ENCODE data around the gene ITPK1.

ITPK1 gene

DNA sequence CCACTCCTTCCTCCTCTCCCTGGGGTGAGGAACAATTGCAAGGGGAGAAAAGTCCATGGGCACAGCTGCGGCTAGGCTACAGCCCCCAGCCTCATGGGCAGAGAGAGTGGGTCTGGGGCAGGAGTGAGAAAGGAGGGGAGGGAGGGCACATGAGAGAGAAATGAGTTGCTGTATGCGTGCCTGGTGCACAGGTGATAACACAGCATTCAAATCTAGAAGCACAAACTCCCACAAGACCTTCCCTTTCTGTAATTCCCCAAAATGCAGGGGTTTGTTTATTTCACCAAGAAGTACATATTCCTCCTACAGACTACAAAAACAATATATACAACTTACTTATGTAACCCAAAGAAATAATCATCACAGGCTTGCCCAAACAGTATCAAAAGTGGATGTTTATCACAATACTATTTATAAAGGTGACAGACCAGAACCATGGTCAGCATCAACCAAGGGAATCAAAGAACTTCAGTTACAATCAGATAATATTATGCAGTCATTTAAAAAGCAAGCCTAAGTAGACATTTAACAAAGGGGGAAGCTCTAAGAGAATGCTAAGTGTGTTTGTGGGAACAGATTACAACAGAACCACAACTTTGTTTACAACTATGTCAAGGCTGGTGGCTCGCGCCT lies 54.2 kb downstream of the ITPK1 start:
- no peak for DNase-seq (ENCODE audit: low read depth, low spot score)

DNA sequence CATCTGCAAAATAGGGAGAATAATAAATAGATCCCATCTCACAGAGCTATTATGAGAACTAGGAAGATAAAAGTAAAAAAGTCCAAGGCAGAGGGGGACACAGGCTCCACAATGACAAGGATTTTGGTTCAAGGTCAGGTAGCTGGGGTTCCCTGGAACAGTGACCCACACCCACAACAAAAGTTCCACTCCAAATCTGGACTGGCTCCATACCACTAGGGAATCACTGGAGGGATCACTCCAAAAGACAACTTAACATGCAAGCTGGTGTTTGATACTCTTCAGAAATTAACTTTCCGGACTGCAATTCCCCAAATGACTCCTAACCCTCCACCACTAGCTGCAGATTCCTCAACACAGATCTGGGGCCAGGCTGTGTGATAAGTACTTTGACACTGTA lies 54.9 kb downstream of the ITPK1 start:
- DNase-seq (ENCODE audit: low read depth, low spot score): no peak

DNA sequence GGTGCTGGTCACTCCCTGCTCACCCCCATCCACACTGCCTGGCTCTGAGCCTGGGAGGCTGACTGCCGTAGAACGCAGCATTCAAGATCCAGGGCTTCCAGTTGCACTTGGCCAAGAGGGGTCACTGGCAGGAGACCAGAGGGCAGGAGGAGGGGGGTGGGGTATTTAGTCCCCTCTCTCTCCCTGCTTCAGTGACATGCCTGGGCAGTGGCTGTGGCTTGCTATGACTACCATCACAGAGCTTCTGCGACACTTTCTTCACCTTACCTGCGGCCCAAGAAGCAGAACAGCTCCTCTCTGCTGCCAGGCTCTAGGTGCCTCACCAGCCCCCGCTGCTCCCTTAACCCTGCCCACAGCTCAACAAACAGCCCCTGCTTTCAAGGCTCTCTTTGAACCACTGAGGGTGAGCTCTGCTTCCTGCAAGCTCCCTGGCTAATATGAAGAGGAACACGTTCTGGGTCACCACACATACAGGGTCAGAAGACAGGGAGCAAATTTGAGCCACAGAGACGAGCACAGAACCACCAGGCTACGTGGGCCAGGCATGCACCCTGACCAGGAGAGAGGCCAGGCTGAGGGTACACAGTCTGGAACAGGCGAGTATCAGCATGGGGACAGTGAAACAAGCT lies 55.7 kb downstream of the ITPK1 start:
- no peak for DNase-seq (ENCODE audit: low read depth, low spot score)

DNA sequence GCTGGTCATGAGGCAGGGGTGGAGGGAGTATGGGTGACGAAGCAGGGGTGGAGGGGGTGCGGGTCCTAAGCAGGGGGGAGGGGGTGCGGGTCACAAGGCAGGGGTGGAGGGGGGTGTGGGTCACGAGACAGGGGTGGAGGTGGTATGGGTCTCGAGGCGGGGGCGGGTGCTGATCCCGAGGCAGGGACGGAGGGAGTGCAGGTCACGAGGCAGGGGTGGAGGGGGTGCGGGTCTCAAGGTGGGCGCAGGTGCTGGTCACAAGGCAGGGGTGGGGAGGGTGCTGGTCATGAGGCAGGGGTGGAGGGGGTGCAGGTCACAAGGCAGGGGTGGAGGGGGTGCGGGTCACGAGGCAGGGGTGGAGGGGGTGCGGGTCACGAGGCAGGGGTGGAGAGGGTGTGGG lies 56.5 kb downstream of the ITPK1 start:
- DNase-seq (ENCODE audit: low read depth, low spot score): no peak

DNA sequence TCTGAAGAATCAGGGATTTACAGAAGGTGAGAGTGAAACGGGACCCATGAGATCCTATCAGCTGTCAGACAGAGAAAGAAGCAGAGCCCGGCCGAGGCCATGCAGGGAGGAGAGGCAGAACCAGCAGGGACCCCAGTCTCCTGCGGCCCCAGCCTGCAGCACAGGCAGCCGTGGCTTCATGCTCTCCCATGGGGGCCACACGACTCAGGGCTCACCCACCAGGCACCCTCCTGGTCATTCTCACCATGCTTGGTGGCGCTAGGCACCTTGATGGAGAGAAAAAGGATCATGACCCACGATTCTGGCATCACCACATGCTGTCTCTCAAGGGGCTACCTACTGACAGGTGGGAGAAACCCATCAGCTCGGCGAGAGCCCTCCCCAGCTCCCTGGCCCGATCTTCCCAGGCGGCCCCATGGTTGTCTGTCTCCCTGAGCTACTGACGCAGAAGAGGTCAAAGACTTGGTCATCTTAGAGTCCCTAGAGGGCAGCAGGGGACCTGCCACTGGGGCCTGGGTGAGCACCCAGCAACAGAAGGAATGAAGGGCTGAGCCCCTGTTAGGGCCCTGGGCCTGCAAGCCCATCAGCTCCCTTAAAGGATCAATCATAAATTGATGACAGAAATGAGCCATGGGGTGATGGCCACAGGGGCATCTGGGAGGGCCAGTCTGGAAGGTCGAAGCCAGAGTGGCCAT lies 58.0 kb downstream of the ITPK1 start:
- no peak for DNase-seq (ENCODE audit: low read depth, low spot score)

DNA sequence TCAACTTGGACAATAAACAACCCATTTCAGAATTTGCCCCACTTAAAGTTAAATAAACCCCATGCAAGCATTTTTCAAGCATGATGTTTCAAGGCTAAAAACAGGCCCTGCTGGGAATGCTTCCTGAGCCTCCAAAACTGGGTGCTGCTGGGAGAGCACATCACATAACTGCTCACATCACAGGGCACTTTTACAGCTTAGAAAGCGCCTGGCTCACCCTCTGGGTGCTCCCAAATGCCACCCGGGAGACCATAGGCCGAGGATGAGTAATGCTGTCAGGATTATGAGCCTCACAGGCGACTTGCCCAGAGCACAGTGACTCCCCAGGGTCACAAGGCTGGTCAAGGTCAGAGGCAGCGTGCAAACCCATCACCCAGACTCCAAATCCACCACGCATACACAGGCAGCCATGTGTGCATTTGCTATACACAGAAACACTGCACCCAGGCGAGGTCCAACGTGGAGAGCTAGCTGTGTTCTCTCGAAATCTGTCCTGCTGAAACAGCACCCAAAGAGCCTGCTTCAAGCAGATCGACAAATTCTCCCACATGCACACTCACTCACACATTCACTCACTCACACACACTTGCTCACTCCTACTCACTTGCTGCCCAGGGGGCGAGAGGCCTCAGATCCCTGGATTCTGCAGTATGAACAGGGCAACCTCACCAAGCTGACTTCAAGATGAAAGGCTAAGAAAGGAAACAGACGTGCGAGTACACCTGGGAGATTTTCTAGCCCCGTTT lies 58.7 kb downstream of the ITPK1 start:
- DNase-seq (ENCODE audit: low read depth, low spot score): no peak

DNA sequence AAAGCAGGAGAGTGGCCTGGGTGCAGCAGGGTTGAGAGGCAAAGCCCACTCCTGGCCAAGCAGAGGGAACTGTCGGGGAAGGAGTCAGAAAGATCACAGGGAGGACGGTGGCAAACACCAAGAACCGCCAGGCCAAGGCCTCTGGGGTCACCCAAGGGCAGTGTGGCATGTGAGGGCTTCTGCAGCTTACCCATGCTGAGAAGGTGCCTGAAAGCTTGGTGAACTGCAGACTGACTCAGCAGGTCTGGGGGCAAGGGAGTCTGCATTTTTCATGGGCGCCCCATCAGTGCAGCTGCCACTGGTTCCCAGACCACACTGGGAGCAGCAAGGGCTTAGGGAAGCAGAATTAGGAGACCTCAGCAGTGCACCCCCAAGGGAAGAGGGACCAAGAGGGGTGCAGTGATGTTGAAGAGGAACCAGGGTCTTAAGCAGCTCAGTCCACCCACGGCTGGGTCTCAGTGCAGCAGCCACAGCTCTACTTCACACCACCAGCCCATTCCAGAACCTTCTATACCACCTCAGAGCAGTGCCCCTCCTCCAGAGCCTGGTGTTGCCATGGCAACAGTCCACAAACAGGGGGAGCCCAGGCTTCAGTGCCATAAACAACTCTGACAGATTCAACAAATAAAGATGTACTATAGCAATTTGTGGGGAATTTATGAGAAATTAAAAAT lies 59.4 kb downstream of the ITPK1 start:
- DNase-seq (ENCODE audit: low read depth, low spot score): no peak

DNA sequence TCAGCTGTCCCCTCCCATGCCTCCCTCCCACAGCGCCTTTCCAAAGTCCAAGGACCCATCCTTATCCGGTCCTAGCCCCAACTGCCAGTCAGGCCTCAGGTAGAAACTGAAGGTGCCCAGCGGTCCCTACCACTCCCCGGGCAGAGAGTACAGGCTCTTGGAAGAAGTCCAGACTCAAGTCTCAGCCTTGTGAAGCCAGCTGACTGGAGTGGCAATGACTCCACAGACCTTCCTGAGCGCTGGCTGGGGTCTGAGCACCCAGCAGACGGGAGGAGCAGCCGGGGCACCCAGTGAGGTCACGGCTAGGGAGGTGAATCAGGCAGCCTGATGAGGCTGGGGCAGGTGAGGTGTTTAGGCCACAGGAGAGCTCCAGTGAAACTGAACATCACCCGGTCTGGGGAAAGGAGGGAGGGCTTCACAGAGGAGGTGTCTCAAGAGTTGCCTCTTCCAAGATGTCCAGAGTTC lies 60.0 kb downstream of the ITPK1 start:
- no peak for DNase-seq (ENCODE audit: low read depth, low spot score)

DNA sequence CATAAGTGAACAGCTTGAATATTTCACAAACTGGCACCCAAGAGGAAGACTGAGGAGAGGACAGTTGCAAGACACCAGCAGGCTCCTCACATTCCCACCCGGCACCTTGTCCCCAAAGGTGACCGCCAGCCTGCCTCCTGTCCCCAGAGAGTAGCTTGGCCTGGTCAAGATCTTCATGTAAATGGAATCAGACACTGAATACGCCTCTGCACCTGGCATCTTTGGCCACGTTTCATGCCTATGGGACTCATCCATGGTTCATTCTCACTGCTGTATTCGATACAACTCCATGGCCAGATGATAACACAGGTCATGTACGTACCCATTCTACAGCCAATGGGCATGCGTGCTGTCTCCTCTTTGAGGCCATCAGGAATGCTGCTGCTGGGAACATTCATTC lies 60.8 kb downstream of the ITPK1 start:
- no peak for DNase-seq (ENCODE audit: low read depth, low spot score)

DNA sequence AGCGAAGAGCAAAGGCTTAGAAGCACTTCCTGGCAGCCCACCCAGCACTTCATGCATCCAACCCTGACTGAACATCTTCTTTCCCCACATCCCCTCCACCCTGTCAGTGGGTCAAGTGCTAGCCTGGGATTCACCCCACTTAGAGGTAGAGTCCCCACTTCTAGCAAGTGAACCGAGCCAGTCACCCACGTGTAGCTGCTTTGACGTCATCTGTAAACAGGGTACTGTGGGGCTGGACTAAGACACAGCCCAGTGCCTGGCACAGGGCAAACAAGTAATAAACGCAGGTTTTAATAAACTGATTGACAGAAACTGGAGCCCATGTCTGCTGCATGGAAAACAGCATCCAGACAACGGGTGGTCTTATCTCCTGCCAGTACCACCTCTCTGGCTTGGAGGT lies 61.7 kb downstream of the ITPK1 start:
- DNase-seq (ENCODE audit: low read depth, low spot score): no peak

DNA sequence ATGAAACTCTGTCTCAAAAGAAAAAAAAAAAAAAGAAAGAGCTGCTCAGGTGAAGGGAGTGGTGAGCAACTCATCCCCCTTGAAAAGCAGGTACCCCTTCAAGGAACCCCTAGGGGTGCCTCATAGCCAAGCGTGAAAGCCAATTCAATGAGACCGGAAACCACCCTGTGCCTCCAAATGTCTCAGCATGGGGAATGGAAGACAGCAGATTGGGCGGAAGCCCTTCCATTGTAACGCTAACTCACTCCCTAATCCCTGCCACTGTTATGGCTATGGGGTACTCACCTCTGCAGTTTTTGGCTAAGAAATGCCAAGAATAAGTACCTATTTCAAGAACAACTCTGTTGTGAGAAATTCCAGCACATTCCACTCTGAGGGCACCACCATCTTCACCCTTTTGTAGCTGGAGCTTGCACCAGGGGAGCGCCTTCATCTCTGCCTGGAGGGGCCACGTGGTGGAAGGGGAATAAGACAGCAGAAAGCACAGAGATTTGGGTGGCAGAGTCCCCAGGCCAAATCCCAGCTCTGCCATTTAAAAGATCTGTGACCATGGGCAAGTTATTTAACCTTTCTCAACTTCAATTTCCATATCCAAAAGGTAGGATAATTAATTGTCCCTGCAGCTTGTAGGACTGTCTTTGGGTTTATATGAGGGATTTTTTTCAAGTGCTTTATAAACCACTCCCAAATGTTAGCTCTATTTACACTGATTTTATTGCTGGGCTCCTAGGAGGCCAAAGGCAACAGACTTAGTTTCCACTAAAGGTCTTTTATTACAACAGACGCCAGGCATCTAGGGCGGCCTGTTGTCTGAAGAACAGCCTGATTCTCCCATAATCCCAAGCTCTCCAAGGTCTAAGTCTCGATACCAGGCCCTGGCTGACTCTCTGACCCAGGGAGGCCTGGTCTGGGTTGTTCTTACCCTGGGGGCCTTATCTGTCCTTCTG lies 63.9 kb downstream of the ITPK1 start:
- DNase-seq (ENCODE audit: low read depth, low spot score): no peak

DNA sequence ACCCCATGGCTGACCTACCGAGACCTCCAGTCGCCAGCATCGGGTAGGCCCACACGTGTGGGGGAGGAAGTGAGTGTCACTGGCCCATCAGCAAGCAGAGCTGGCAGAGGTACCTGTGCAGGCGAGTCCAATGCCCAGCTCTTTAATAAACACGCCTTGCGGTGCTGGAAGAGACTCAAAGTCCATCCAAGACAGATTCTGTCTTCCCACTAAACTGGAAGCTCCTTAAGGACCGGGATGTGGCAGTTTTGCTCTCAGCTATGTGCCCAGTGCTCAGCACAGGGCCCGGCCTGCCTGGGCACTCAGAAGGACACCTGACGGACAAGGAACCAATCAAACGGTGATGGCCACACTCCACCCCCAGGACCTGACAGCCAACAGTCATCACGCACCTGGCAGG lies 65.0 kb downstream of the ITPK1 start:
- no peak for DNase-seq (ENCODE audit: low read depth, low spot score)

DNA sequence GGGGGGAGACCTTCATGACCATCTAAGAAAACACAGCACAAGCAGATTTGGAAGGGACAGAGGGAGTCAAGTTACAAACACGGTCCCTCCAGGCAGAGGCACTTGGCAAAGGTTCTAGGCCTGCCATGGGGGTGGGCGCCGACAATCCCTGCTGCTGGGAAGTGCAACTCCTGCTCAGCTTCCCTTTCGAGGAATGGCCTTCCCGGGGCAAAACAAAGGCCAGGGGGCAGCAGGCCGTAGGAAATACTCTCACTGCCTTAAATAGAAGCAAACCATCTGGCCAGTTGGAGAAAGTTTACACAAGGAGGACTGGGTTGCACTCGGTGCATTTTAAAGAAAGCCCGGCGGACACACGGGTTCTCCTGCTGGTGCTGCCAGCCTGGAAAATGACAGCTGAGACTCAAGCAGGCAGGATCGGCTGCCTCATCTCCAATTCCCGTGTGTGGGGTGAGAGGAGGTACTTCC lies 65.8 kb downstream of the ITPK1 start:
- no peak for DNase-seq (ENCODE audit: low read depth, low spot score)

DNA sequence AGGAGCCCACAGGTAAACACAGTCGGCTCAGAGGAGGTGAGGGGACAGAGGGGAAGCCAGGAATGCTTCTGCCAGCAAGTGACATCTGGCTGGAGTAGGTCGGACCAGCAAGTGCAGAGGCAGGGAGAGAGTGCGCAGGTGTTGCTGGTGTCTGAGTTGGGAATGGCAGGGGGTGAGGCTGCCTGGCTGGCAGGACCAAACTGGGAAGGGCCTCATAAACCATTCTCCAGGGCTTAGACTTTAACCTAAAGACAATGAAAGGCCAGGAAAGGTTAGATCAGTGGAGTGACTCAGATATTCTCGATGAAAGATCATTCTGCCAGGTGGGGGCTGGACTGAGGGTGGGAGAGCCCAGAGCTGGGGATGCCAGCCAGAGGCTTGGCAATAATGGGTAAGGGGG lies 66.4 kb downstream of the ITPK1 start:
- DNase-seq (ENCODE audit: low read depth, low spot score): no peak

DNA sequence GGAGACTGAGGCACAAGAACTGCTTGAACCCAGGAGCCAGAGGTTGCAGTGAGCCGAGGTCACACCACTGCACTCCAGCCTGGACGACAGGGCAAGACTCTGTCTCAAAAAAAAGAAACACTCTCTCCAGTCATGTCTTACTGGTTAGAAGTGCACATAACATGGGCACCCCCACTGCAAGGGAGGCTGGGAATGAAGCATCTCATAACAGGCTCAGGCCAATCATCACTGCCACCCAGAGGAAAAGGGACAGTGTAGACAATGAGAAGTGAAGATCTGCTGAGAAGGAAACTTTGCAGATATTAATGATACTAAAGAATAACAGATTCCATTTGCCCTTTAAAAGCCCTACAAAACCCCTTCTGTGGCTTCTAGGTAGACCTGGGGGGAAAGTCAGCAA lies 66.9 kb downstream of the ITPK1 start:
- no peak for DNase-seq (ENCODE audit: low read depth, low spot score)

DNA sequence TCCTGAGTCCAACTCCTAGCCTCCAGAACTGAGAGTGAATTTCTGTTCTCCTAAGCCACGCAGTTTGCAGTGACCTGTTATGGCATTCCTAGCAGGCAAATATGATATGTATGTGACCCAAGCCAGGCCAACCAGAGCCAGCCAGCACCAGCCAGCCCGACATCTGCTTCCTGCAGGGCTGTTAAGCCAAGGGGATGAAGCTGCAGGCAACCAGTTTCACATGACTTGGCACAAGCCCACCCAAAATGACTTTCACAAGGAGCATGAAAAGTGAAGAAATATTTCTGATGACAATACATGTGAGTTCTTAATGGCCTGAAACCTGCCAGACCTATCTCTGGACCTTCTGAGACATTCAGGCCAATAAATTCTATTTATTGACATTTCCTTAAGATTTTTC lies 68.1 kb downstream of the ITPK1 start:
- no peak for DNase-seq (ENCODE audit: low read depth, low spot score)

DNA sequence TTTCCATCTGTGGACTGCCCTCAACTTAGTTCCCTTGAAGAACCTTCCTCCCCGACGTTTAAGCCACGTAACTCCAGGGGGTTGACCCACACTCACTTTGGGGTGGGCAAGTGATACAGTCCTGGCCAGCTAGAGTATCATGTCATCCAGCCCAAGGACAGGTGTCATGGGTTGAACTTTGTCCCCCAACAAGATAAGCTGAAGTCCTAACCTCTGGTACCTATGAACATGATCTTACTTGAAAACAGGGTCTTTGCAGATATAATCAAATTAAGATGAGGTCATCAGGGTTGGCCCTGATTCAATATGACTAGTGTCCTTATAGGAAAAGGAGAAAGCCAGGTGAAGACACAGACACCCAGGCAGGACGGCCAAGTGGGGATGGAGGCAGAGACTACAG lies 68.6 kb downstream of the ITPK1 start:
- no peak for DNase-seq (ENCODE audit: low read depth, low spot score)

DNA sequence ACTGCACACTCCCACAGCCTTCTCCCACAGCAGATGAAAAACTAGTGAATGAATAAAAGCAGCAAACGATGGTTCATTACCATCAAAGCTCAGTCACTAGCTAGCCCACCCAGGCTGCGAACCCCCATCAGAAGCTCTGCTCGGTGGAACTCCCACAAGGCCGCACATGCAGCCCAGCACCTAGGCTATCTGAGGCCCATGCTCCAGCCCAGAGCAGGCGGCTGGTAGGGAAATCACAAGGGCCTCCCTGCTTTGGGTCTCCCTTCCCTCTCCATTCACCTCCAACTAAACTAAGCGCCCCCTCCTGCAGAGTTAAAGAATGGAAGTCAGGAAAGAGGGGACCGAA lies 69.0 kb downstream of the ITPK1 start:
- DNase-seq (ENCODE audit: low read depth, low spot score): no peak

DNA sequence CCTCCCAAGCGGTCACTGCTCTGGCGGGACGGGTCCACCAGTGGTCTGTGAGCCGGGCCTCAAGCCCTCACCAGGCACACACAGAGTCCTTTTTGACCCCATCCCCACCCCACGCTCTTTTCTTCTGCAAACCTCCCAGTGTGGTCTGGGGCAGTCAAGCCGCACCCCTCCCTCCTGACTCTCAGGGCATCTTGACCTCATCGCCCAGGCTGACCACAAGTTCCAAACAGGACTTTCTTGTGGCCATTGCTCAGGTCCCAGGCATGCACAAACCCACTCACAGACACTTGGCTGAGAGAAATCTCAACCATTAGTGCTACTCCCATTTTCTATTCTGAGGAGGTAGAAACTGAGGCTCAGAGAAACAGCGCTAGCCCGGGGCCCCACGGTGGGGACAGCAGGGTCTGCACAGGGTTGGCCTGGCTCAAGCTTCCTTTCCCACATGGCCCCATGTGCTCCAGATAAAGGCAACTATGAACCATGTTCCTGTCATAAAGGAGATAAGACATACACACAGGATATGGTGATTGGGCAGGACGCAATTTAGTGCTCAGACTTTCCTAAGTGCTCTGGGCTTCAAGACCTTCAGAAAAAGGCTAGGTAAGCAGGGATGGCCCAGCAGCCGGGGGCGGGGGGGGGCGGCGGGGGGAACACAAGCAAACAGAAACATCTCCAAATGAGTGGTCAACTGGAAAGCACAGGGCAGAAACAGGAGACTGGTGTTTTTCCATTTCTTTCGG lies 69.6 kb downstream of the ITPK1 start:
- DNase-seq (ENCODE audit: low read depth, low spot score): no peak

DNA sequence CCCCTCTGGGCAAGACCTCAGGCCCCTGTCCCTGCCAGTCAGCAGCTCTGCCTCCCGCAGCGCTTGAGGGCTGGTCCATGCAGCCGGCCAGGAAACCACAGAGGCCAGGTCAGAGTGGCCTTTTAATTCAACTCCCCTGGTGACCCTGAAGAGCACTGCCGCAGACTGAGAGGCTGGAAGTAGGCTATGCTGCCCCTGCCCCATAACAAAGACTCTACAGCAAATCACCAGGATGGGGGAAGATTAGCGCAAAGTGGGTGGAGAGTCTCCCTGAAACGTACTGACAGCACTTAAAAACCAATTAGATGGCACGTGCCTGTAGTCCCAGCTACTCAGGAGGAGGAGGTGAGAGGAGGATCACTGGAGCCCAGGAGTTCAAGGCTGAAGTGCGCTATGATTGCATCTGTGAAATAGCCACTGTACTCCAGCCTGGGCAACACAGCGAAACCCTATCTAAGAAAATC lies 70.5 kb downstream of the ITPK1 start:
- no peak for DNase-seq (ENCODE audit: low read depth, low spot score)

Measured in activated naive CD8-positive, alpha-beta T cell treated with anti-CD3 and anti-CD28 coated beads, Interleukin-2, amount 50 U/mL, for 16 hours (primary cell).